Right lobe of liver (tissue), 4 donors: ENCODE measurements around the gene AATK.

ENCODE experiments used
- POLR2A ChIP-seq: fragments of 450-650 bp; IDR thresholded peaks from one replicate; pipeline ENCODE4 v1.6.1; 2017; ENCODE audit warnings: antibody characterized with exemption, mild to moderate bottlenecking
- TF ChIP-seq, protein P1 (sequence below), 4 donors: fragments of 200-600 bp in 3 of 4; fragments of 450-650 bp in 1 of 4; IDR thresholded peaks; one replicate each; pipeline versions ENCODE4 v1.5.1 to v1.8.0; 2016 to 2022; ENCODE audit warnings: antibody characterized with exemption in 4 of 4, mild to moderate bottlenecking in 2 of 4
- donor health status: DM: no; HTN: no; CAD: no.
- donor health status: DM: no; HTN: no; CAD: no.
- donor health status: DM: no; HTN: yes; CAD: no.

- TF ChIP-seq, protein P1, sequence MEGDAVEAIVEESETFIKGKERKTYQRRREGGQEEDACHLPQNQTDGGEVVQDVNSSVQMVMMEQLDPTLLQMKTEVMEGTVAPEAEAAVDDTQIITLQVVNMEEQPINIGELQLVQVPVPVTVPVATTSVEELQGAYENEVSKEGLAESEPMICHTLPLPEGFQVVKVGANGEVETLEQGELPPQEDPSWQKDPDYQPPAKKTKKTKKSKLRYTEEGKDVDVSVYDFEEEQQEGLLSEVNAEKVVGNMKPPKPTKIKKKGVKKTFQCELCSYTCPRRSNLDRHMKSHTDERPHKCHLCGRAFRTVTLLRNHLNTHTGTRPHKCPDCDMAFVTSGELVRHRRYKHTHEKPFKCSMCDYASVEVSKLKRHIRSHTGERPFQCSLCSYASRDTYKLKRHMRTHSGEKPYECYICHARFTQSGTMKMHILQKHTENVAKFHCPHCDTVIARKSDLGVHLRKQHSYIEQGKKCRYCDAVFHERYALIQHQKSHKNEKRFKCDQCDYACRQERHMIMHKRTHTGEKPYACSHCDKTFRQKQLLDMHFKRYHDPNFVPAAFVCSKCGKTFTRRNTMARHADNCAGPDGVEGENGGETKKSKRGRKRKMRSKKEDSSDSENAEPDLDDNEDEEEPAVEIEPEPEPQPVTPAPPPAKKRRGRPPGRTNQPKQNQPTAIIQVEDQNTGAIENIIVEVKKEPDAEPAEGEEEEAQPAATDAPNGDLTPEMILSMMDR (IDR thresholded peaks at IDR 0.05), result no peak
- TF ChIP-seq POLR2A, result no peak
Measured at GRCh38 chr17:81121841-81122733, 43.9 kb downstream of the AATK start.
